ENCODE measurements around the gene BCOR.

The BCOR gene

DNA sequence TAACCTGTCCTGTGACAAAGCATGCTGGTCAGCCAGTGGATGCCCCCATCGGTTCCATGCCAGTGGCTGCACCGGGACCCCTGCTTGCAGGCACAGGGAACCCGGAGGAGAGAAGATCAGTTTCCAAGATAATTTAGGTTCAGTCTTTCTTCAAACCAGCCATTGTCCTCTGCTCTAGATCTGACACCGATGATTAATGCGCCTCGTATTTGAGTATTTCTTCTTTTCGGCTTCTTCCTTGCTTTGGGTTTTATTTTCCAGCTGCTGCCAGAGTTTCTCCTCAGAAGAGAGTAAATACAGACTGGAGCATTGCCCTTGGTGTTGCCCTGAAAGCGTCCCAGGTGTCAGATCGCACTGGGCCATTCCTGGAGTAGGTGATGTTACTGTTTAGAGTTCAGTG is 19.2 kb upstream of the BCOR start:
- ATAC-seq (ENCODE audit: low read depth) (no peak), DNase-seq (ENCODE audit: low spot score) (no peak)
- Histone ChIP-seq H3K4me3 (ENCODE audit: severe bottlenecking) (no peak overlapping the region), H3K36me3 (ENCODE audit: low read depth) (no peaks in the 10 kb centered on the region), H3K4me1 (ENCODE audit: insufficient read depth, poor library complexity, severe bottlenecking) (no peaks in the 10 kb centered on the region), H3K27ac (ENCODE audit: poor library complexity, severe bottlenecking) (no peak overlapping the region), H3K9me3 (ENCODE audit: severe bottlenecking) (no peaks in the 10 kb centered on the region), H3K27me3 (ENCODE audit: insufficient read depth, poor library complexity, severe bottlenecking) (no peaks in the 10 kb centered on the region)
- TF ChIP-seq, protein P1, sequence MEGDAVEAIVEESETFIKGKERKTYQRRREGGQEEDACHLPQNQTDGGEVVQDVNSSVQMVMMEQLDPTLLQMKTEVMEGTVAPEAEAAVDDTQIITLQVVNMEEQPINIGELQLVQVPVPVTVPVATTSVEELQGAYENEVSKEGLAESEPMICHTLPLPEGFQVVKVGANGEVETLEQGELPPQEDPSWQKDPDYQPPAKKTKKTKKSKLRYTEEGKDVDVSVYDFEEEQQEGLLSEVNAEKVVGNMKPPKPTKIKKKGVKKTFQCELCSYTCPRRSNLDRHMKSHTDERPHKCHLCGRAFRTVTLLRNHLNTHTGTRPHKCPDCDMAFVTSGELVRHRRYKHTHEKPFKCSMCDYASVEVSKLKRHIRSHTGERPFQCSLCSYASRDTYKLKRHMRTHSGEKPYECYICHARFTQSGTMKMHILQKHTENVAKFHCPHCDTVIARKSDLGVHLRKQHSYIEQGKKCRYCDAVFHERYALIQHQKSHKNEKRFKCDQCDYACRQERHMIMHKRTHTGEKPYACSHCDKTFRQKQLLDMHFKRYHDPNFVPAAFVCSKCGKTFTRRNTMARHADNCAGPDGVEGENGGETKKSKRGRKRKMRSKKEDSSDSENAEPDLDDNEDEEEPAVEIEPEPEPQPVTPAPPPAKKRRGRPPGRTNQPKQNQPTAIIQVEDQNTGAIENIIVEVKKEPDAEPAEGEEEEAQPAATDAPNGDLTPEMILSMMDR (IDR thresholded peaks at IDR 0.05; ENCODE audit: poor library complexity, severe bottlenecking), result no peak

DNA sequence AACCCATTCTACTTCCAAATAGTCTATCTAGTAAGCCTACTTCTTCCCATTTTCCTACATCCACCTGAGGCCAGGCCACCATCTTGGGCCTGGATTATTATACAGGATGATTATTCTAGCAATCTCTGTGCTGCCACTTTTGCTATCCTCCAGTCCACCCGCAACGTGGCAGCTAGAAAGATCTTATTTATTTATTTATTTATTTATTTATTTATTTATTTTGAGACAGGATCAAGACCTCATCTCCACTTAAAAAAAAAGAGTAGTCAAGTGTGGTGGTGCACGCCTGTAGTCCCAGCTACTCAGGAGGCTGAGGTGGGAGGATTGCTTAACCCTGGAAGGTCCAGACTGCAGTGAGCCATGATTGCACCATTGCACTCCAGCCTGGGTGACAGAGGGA is 15.2 kb upstream of the BCOR start:
- DNase-seq (ENCODE audit: low spot score) (no peak), ATAC-seq (ENCODE audit: low read depth) (no peak)
- TF ChIP-seq, protein P1 (IDR thresholded peaks at IDR 0.05; ENCODE audit: poor library complexity, severe bottlenecking), result no peak

DNA sequence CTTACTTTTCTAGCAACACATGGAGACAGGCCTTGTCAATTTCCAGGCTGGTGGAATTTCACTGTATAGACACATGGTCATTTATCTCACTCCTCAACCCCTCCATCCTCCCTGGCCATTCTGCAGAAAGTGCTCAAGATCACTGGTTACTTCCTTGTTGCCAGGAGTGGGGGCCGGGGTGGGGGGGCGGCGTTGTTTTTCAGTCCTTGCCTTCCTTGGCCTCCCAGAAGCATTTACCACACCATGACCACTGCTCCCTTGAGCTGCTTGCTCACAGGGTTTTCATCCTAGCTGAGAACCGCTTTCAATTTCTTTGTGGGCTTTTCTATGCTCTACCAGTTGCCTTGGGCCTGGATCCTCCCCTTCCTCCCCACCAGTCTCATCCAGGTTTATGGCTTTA is 14.1 kb upstream of the BCOR start:
- Histone ChIP-seq H3K4me1 (ENCODE audit: insufficient read depth, poor library complexity, severe bottlenecking) (no peaks in the 10 kb centered on the region), H3K27ac (ENCODE audit: poor library complexity, severe bottlenecking) (no peak overlapping the region), H3K4me3 (ENCODE audit: severe bottlenecking) (no peak overlapping the region), H3K9me3 (ENCODE audit: severe bottlenecking) (no peaks in the 10 kb centered on the region), H3K36me3 (ENCODE audit: low read depth) (no peaks in the 10 kb centered on the region), H3K27me3 (ENCODE audit: insufficient read depth, poor library complexity, severe bottlenecking) (no peaks in the 10 kb centered on the region)
- ATAC-seq (ENCODE audit: low read depth), result no peak
- no peak for DNase-seq (ENCODE audit: low spot score)
- TF ChIP-seq, protein P1 (IDR thresholded peaks at IDR 0.05; ENCODE audit: poor library complexity, severe bottlenecking), result no peak

More for the DNA sequence above, 15.2 kb upstream of the BCOR start:
- Histone ChIP-seq H3K9me3 (ENCODE audit: severe bottlenecking) (no peaks in the 10 kb centered on the region), H3K4me1 (ENCODE audit: insufficient read depth, poor library complexity, severe bottlenecking) (no peaks in the 10 kb centered on the region), H3K27me3 (ENCODE audit: insufficient read depth, poor library complexity, severe bottlenecking) (no peaks in the 10 kb centered on the region), H3K36me3 (ENCODE audit: low read depth) (no peaks in the 10 kb centered on the region), H3K4me3 (ENCODE audit: severe bottlenecking) (no peak overlapping the region), H3K27ac (ENCODE audit: poor library complexity, severe bottlenecking) (no peak overlapping the region)

DNA sequence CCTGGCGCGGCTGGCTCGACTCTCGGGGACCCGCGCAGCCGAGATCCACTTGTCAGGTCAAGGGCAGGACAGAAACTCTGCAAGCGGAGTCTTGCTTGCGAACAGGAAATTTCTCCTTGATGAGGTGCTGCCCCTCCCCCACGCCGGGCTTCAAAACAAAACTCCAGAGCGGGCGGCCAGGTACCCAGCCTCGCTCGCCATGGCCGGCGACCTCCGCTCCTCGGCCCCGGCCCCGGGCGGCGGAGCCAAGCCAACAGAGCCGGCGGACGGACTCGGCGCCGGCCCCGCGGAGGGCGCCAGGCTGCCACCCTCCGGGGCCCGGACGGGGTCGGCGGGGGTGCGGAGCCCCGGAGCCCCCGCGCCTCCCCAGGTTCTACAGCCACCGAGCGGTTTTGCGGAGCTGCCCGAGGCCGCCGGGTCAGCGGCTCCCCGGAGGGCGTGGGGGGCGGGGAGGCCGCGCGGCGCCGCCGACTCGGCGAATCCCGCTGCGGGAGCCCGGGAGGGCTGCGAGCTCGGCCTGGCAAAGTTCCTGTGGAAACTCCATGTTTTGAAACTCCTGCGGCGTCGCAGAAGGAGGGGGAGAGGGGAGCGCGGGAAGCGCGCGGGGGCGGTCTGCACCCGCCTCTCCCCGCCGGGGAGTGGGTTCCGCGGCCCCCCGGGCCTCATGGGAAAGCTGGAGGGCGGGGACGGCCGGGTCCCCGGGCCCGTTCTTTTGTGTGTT is 11.7 kb upstream of the BCOR start:
- Histone ChIP-seq H3K36me3 (ENCODE audit: low read depth) (no peaks in the 10 kb centered on the region), H3K4me3 (ENCODE audit: severe bottlenecking) (peak overlapping the region; percentile 51), H3K9me3 (ENCODE audit: severe bottlenecking) (no peaks in the 10 kb centered on the region), H3K27me3 (ENCODE audit: insufficient read depth, poor library complexity, severe bottlenecking) (no peaks in the 10 kb centered on the region), H3K27ac (ENCODE audit: poor library complexity, severe bottlenecking) (peak overlapping the region; percentile 86), H3K4me1 (ENCODE audit: insufficient read depth, poor library complexity, severe bottlenecking) (no peaks in the 10 kb centered on the region)
- DNase-seq (ENCODE audit: low spot score), result no peak
- no peak; the same call in 1 of the 3 replicates for ATAC-seq (ENCODE audit: low read depth)
- TF ChIP-seq, protein P1 (IDR thresholded peaks at IDR 0.05; ENCODE audit: poor library complexity, severe bottlenecking), result no peak

DNA sequence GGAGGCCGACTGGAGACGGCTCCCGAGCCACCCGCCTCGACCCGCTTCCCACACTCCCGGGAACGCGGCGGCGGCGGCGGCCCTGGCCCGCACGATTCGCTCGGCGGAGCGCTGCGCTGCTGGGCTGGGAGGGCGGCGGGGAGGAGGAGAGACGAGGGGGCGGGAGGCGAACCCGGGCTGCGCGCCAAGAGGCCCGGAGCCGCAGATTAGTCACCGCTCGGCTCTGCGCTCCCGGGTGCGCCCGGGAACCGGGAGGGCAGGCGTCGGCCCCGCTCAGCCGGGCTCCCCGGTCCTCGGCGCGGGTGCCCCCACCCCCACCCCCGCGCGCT is 11.2 kb upstream of the BCOR start:
- no peaks in the 10 kb centered on the region for H3K36me3 ChIP-seq (ENCODE audit: low read depth)
- no peaks in the 10 kb centered on the region for H3K27me3 ChIP-seq (ENCODE audit: insufficient read depth, poor library complexity, severe bottlenecking)
- H3K4me1 ChIP-seq (ENCODE audit: insufficient read depth, poor library complexity, severe bottlenecking), result no peaks in the 10 kb centered on the region
- TF ChIP-seq, protein P1 (IDR thresholded peaks at IDR 0.05; ENCODE audit: poor library complexity, severe bottlenecking), result no peak
- H3K9me3 ChIP-seq (ENCODE audit: severe bottlenecking), result no peaks in the 10 kb centered on the region
- ATAC-seq (ENCODE audit: low read depth) (peak; percentile 61), DNase-seq (ENCODE audit: low spot score) (no peak)
- H3K27ac ChIP-seq (ENCODE audit: poor library complexity, severe bottlenecking), result peak overlapping the region; percentile 86
- H3K4me3 ChIP-seq (ENCODE audit: severe bottlenecking), result peak overlapping the region; percentile 51

Data from RWPE2 (cell line).